K562 (cell line): Measurements from ENCODE around the gene GGA3. TPM values are rescaled to one million over a fixed set of nuclear protein-coding genes. Genes with fewer than 3 reads are reported as not detected.

ENCODE experiments used
- CEBPZ ChIP-seq: fragments of 150-350 bp; IDR thresholded peaks from 2 replicates; pipeline ENCODE4 v1.6.1; 2014; ENCODE audit warnings: low read depth, mild to moderate bottlenecking, low read length, borderline replicate concordance
- E2F1 ChIP-seq: sonication (generic); formaldehyde crosslinking; IDR thresholded peaks from 2 replicates; pipeline ENCODE4 v1.8.1; 2023; ENCODE audit warnings: mild to moderate bottlenecking, missing genetic modification reagents, moderate library complexity
- ETS1 ChIP-seq: conservative IDR thresholded peaks from 2 replicates; pipeline ENCODE4 v1.6.1; 2011; ENCODE audit warnings: low read depth, mild to moderate bottlenecking, low read length; ENCODE audit not compliant: control insufficient read depth
- FOXO4 ChIP-seq: fragments of 450-650 bp; formaldehyde crosslinking; IDR thresholded peaks from 2 replicates; pipeline ENCODE4 v1.4.0; 2020; ENCODE audit warnings: mild to moderate bottlenecking, moderate library complexity
- RBM14 ChIP-seq: fragments of 200-400 bp; formaldehyde crosslinking; IDR thresholded peaks from 2 replicates; pipeline ENCODE4 v1.6.1; 2018; ENCODE audit warnings: low read depth, mild to moderate bottlenecking, low read length, moderate library complexity, borderline replicate concordance; ENCODE audit not compliant: insufficient read depth
- RERE ChIP-seq: sonication (generic); formaldehyde crosslinking; IDR thresholded peaks from 2 replicates; pipeline ENCODE4 v1.8.0; 2023; ENCODE audit warnings: missing genetic modification reagents, mild to moderate bottlenecking, borderline replicate concordance
- SLC30A9 ChIP-seq: fragments of 250-450 bp; sonication (Bioruptor Pico); IDR thresholded peaks from 2 replicates; pipeline ENCODE4 v1.8.0; 2022; ENCODE audit warnings: mild to moderate bottlenecking, moderate library complexity
- SMARCA4 ChIP-seq: fragments of 450-650 bp; IDR thresholded peaks from 2 replicates; pipeline ENCODE4 v1.6.1; 2016
- UBTF ChIP-seq, 2 experiments: IDR thresholded peaks; 2 replicates each; pipeline ENCODE4 v1.6.1; 2012; ENCODE audit warnings: improper control_type of control experiment in 2 of 2, low read depth in 2 of 2, low read length in 2 of 2, borderline replicate concordance in 1 of 2
- ZNF583 ChIP-seq: fragments of 250-450 bp; sonication (Bioruptor Pico); IDR thresholded peaks from 2 replicates; pipeline ENCODE4 v1.4.0; 2020
- polyA plus RNA-seq, 8 experiments: library from polyadenylated mRNA; depleted of rRNA in 4 of 8; stranded (reverse) in 5 of 8; unstranded in 3 of 8; fragments of >200 nt; fragmentation: Nextera tagmentation in 2 of 8; fragmentation: Illumina TruSeq in 1 of 8; extraction: Ambion mirVana in 2 of 8; extraction: Trizol in 1 of 8; gene quantifications; 2 replicates each; pipeline versions ENCODE4 v1.2.1 to v1.2.3, GENCODE V29; 2011 to 2014; ENCODE audit warnings: inconsistent platforms in 1 of 8, missing spikeins in 1 of 8
- total RNA-seq, 7 experiments: library from RNA; depleted of rRNA in 6 of 7; stranded (reverse); fragments of >200 nt in 6 of 7; fragmentation: Illumina TruSeq in 2 of 7; extraction: Trizol in 2 of 7; gene quantifications; 2 replicates each; pipeline versions ENCODE4 v1.2.1 to v1.2.3, GENCODE V29; 2011 to 2021; ENCODE audit warnings: low replicate concordance in 1 of 7

The GGA3 gene
- total and polyA plus RNA-seq, 9 of the 15 experiments (the other 6 are each of a cell fraction or from before 2014, with no cell fraction given), result 5.7 to 64.9 (median 25.4) TPM

GRCh38 chr17:75289115-75289831 is 27.9 kb upstream of the GGA3 start, which contains the start of gene SLC25A19 (continued):
- TF ChIP-seq RERE (CRISPR knock-in tag) (no peak), ZNF583 (no peak), FOXO4 (CRISPR knock-in tag) (no peak), RBM14 (no peak), SMARCA4 (no peak), ETS1 (peak; percentile 99), SLC30A9 (CRISPR knock-in tag) (no peak), E2F1 (CRISPR knock-in tag) (peak; percentile 89), CEBPZ (no peak), UBTF (IDR thresholded peaks at IDR 0.05; ENCODE audit: borderline replicate concordance in 1 of 2, low read depth in 2 of 2, low read length in 2 of 2) (0 out of 4 replicates have a peak, but pooled peaks of 1 of the 2 experiments have one; percentile 20)
